ENCODE results near the gene PSMC3.

The PSMC3 gene

DNA sequence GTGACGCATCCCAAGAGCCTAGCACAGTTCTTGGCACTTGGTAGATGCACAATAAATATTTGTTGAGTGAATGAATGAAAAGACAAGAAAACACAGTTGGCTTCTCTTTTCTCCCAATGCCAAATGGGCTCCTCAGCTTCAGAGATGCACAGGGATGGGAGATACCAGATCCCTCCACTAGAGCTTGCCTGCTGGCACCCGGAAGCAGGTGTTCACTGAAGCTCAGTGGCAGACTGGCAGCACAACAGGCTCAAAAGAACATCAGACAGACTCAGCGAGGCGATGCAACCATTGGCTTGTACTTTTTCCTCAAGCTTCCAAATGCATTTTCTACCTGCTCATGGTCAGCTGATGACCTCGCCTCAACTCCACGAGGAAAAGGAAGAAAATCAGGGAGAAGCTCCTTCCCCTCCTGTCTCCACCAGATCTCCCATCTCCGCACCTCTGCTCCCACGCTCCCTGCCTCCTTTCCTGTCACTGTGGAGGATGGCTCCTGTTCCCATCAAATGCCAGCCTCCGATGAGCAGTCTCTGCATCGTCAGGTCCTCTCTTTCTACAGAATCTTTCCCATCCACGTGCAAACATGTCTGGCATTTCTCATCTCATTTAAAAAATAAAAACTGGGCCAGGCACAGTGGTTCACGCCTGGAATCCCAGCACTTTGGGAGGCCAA lies 16.9 kb upstream of the PSMC3 start:
- DNase-seq (ENCODE audit: low spot score): peak; percentile 40

- no peak for DNase-seq (ENCODE audit: low spot score)
Measured at GRCh38 chr11:47442514-47442913, 16.3 kb upstream of the PSMC3 start.

- DNase-seq (ENCODE audit: low spot score): no peak
Measured at GRCh38 chr11:47441421-47441820, 15.2 kb upstream of the PSMC3 start.

GRCh38 chr11:47440054-47440476 lies 13.8 kb upstream of the PSMC3 start:
- DNase-seq (ENCODE audit: low spot score): no peak

- no peak for DNase-seq (ENCODE audit: low spot score)
Measured at GRCh38 chr11:47438721-47439120, 12.5 kb upstream of the PSMC3 start.

GRCh38 chr11:47437746-47438418 lies 11.6 kb upstream of the PSMC3 start:
- DNase-seq (ENCODE audit: low spot score): peak; percentile 19

DNA sequence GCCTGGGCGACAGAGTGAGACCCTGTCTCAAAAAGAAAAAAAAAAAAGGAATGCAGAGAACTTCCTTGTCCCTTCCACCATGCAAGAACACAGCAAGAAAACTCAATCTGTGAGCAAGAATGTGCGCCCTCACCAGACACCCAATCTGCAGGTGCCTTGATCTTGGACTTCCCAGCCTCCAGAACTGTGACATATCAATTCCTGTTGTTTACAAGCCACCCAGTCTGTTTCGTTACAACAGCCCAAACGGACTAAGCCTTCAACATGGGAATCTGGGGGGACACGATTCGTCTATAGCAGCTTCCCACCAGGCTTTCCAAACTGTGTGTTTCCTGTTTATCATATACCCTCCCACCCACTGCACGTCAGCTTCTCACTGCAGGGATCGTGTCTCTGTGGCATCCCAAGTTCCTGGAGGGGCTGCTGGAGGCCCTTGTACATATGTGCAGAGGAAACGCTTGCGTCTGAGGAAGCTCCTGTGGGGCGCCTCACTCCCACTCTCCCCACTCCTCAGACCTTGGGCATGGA lies 11.0 kb upstream of the PSMC3 start:
- no peak for DNase-seq (ENCODE audit: low spot score)

GRCh38 chr11:47436726-47437125 lies 10.5 kb upstream of the PSMC3 start:
- no peak for DNase-seq (ENCODE audit: low spot score)

DNA sequence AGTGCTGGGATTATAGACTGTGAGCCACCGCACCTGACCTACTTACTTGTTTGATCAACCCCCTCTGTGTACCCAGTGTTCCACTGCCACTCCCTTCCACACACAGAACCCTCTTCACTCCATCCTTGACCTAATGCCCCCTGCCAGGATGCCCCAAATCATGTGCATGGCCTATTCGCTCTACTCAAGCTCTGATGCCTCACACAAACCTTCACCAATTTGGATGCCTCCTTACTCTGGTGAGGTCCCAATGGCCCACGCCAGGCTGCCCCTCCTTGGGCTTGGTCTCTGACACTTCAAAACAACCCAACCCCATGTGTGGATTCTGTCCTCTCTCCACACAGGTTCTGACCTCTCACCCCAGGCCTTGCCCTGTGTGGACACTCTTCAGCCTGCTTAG lies 9.4 kb upstream of the PSMC3 start:
- DNase-seq (ENCODE audit: low spot score): no peak

DNA sequence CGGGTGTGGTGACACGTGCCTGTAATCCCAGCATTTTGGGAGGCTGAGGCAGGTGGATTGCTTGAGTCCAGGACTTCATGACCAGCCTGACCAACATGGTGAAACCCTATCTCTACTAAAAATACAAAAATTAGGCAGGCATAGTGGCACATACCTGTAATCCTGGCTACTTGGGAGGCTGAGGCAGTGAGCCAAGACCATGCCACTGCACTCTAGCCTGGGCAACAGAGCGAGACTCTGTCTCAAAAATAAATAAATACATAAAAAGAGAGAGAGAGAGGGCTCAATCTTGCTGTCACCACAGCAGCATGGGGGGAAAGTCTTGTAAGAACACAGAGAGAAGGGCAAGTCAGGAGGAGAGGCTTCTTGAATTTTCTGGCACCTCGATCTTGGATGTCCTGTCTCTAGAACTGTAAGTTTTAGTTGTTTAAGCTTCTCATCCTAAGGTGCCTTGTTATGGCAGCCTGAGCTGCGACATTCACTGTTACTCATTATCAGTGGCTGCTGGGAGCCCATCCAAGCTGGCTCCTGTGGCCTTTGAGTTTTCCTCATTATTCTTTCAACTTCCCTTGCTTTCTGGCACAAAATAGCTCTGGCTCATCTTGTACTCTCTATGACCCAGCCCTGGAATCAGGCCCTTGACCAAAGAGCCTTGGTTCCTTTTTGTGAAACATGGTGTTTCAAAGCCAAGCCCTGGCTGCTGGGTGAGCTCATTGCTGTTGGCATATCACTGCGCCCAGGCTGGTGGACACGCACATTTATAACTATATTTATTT lies 8.0 kb upstream of the PSMC3 start:
- DNase-seq (ENCODE audit: low spot score): peak; percentile 50

DNA sequence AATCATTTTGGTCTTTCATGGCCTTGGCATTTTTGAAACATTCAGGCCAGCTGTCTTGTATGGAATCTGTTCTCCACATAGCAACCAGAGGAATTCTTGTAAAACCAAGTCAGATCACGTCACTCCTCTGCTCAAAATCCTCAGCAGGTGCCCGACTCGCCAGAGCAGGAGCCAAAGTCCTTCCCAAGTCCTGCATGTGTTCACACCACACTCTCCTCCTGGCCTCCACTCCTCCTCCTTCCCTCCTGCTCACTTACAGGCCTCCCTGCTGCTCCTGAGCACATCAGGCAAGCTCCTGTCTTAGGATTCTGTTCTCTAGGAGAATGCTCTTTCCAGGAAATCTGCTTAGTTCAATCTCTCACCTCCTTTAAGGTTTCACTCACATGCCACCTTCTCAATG lies 6.9 kb upstream of the PSMC3 start:
- no peak for DNase-seq (ENCODE audit: low spot score)

DNA sequence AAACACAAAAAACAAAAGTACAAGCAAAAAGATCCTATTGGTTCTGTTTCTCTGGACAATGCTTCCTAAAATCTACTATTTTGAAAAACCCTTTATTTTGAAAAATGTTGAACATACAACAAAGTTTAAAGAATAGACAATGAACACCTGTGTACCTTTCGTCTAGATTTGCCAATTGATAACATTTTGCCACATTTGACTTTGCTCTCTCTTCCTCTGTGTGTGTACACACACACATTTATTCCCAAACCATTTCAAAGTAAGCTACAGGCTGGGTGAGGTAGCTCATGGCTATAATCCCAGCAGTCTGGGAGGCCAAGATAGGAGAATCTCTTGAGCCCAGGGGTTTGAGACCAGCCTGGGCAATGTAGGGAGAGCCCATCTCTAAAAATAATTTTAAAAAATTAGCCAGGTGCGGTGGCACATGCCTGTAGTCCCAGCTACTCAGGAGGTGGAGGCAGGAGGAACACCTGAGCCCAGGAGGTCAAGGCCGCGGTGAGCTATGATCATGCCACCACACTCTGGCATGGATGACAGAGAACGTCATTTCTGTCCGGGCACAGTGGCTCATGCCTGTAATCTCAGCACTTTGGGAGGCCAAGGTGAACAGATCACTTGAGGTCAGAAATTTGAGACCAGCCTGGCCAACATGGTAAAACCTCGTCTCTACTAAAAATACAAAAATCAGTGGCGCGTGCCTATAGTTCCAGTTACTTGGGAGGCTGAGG lies 5.3 kb upstream of the PSMC3 start:
- DNase-seq (ENCODE audit: low spot score): no peak

- DNase-seq (ENCODE audit: low spot score): no peak
Measured at GRCh38 chr11:47430524-47430923, 4.3 kb upstream of the PSMC3 start.

GRCh38 chr11:47425611-47426010 lies 628 bp downstream of the PSMC3 start:
- no peak for DNase-seq (ENCODE audit: low spot score)

DNA sequence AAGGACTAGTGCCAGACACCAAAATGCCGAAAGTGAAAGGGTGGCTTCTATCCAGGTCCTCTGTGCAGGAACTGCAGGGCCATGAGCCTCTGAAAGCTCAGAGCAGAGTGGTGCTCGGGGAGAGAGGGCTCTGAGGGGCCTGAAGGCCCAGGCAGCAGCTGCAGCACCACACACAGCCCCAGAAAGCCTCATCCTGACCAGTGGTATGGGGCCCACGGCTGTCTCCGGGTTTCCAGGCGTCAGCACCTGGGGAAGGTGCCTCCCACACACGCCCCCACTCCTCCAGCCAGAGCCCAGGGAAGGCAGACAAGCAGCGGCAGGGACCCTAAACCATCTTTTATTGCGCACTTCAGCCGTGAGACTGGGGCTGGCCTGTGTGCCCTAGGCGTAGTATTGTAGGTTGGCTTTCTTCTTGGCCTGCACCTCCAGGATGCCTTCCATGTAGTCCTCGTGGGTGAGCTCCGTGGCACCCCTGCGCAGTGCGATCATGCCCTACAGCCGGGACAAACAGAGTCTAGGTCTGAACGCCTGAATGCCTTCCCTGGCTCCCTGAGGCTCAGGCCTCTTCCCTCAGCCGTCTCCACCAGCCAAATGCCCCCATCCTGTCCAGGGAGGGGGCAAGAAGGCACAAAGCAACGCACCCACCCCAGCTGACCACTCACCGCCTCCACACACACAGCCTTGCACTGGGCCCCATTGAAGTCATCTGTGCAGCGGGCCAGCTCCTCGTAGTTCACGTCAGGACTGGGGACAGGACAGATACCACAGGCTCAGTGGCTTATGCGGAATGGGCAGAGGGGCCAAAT lies 7.6 kb downstream of the PSMC3 start:
- no peak for DNase-seq (ENCODE audit: low spot score)

- DNase-seq (ENCODE audit: low spot score): no peak
Measured at GRCh38 chr11:47417712-47418111, 8.5 kb downstream of the PSMC3 start.

- peak; percentile 90 for DNase-seq (ENCODE audit: low spot score)
Measured at GRCh38 chr11:47415949-47416472, 10.2 kb downstream of the PSMC3 start.

GRCh38 chr11:47415091-47415854 lies 11.0 kb downstream of the PSMC3 start:
- DNase-seq (ENCODE audit: low spot score): no peak

GRCh38 chr11:47414685-47415070 lies 11.6 kb downstream of the PSMC3 start:
- DNase-seq (ENCODE audit: low spot score): no peak
